Frontal cortex (tissue), 4 donors: ENCODE results near the gene YWHAQ. TPM values are rescaled to one million over a fixed set of nuclear protein-coding genes. Genes with fewer than 3 reads are reported as not detected.
"Not testable (repeated sequence)": the region's sequence is repeated elsewhere in the genome, so short reads cannot be mapped to it uniquely, and the experiment has no call there.

Source experiments
- DNase-seq, 2 donors: peaks; one replicate each; pipeline ENCODE4 v3.0.0; 2012; ENCODE audit warnings: low spot score in 2 of 2
- FAIRE-seq: peaks from 2 replicates; lab custom pipeline; 2012; peaks lifted over from hg19 to GRCh38; lab: Jason Lieb, UNC
- total RNA-seq: library from RNA; depleted of rRNA; stranded (reverse); fragments of >200 nt; gene quantifications from one replicate; pipeline ENCODE4 v1.2.3, GENCODE V29; 2014
- donor health status: control.
- donor health status: control.
- donor health status: control.

Gene YWHAQ
- total RNA-seq, 1 donor from 2014 or later, result 701 TPM

DNA sequence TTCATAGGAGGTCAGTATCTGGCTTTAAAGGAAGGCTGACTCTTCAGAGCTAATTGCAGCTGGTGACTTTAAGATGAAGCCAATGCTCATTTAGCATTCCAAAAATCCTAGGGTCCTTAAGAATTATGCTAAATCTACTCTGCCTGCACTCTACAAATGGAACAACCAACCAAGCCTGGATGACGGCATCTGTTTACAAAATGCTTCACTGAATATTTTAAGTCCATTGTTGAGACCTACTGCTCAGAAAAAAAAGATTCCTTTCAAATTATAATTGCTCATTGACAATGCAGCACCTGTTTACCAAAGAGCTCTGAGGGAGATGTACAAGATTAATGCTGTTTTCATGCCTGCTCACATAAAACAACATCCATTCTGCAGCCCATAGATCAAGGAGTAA lies 31.4 kb downstream of the YWHAQ start:
- DNase-seq (no peak), FAIRE-seq (no peak)

DNA sequence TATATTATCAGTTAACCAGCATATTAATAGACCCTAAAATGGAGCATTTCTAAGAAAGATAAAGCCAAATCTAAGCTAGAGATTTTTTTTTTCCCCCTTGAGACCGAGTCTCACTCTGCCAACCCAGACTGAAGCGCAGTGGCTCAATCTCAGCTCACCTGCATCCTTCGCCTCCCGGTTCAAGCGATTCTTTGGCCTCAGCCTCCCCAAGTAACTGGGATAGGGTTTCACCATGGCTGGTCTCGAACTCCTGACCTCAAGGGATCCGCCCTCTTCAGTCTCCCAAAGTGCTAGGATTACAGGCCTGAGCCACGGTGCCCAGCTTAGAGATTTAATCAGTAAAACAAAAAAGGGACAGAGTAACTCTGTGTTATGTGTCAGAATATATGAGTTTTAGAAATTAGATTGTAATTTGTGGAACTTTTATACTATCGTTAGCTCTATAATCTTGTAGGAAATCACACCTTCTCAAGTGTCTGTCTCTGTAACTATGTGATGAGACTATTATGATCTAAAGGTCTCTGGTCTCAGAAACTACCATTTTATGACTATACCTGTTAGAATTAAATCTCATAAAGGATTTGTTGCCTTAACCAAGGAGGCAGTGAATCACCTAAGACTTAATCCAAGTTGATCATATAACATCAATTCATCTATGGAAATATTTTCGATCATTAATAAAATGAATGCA lies 34.0 kb downstream of the YWHAQ start:
- FAIRE-seq (no peak), DNase-seq (no peak)

DNA sequence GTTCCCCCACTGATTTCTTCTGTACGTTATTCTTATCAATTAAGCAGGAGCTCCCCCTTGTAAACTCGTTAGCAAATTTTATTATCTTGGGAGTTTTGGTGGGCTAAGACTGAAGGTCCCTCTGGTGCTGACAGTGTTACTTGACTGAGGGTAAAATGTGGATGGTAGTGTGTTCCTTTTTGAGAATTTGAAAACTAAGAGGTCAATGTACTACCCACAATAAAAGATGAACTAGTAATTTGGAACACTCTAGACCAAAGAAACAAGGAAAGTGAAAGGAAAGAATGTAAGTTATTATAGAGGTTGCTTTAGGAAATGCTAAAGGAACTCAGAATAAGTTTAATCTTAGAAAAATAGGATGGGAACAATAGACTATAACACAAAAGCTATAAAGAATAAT lies 35.1 kb downstream of the YWHAQ start:
- no peak for FAIRE-seq
- DNase-seq, result no peak

DNA sequence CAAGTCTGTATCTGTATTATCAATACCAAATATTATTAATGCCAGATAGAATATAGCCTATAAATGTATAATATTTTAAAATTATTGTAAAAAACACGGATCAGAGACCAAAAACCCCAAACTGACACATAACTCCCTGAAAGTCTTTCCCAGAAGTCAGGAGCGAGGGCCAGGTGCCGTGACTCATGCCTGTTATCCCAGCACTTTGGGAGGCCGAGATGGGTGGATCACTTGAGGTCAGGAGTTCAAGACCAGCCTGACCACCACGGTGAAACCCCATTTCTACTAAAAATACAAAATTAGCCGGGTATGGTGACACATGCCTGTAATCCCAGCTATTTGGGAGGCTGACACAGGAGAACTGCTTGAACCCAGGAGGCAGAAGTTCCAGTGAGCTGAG lies 35.5 kb downstream of the YWHAQ start:
- not testable (repeated sequence) for FAIRE-seq, DNase-seq

DNA sequence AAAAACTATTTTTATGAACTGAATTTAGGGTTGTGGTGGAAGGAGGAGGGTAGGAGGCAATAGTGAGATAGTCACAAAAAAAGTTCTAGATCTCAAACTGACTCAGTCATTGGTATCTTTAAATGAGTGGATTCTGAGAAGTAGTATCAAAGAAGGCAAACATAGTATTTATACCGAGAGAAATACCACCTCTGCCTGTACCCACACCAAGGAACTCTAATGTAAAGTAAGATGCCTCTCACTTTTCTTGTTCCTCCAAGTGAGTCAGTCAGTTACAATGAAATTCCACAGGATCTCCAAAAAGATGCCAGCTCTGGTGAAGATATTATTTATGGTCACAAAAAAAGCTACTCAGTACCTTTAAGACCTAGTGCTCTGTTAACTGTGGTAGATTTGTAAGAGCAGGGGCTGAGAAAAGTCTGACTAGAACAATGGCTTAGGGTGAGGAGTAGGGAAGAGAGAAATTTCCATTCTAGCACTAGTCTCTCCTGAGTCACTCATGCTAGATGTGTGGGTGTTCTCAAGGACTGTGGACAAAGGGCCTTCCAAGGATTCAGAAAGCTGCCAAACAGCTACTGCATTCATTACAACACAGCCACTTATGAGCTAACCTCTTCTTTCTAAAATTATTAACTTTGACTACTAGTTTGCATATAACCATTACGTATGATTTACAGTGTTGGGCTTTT lies 36.3 kb downstream of the YWHAQ start:
- no peak for FAIRE-seq
- DNase-seq, result peak in 1 of 2 donors; percentile 51

DNA sequence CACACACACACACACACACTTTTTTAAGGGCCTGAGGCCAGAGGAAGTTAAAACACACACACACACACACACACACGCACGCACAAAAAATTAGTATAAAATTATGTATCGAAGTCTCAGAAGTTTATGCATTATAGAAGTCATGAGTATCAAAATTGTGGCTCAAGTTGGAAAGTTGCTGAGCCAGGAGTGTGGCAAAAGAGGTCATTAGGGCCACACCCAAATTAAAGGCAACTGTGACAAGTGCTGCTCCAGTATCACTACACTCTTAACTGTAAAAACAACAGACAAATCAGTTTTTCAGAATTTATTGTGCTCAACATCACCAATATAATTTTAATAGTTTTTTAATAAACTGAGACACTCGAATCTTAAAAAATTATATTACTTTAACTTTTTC lies 36.9 kb downstream of the YWHAQ start:
- FAIRE-seq, result no peak

DNA sequence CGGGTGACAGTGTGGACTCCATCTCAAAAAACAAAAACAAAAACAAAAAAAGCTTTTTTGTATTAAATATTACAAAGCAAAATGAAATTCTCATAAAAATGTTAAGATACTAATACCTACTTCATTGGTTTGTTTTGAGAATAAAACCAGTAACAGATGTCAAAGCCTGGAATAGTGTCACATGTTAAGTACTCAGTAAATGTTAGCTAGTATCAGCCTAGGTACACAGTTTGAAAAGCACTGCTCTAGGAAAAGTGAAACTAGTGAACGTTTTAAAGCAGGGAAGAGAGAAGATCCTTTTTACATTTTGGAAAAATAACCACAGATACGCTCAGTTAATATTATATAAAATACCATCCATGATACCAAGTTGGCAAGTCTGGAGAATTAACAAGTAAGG lies 38.1 kb downstream of the YWHAQ start:
- FAIRE-seq (no peak), DNase-seq (no peak)

More for the DNA sequence above, 36.9 kb downstream of the YWHAQ start:
- DNase-seq, result no peak

DNA sequence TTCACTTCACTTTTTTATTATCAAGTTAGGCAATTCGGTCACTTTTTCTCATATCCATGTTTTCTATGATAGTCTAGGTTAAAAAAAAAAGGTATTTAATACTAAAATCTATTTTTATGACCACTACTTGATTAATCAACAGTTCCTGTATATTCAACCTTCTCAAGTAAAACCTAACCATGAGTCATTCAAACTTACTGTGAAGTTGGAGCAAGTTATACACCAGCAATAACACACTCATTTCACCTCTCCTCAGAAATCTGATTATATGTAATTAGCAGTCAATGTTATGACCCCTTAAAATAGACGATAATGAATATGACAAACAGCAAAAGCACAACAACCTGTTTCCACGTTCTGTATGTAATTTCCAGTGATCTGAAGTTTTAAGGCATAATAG lies 40.2 kb downstream of the YWHAQ start:
- DNase-seq (no peak), FAIRE-seq (no peak)

DNA sequence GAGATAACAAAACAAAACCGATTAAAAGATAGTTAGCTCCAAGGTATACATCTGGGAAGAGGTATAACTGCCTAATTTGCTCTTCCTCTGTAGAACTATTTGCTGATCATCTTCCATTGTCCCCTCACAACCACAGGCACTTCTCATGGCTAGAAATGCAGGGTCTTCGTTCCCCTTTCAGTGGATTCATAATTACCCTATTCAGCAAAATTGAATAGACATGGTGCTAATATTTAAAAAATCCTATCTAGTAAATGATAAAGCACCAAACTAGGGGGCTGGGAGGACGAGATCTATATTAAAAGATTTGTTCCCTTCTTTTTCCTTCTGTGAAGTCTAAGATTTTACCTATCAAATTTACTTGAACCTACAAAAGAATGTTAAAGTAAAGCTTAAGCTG lies 44.3 kb downstream of the YWHAQ start:
- no peak for DNase-seq
- no peak for FAIRE-seq

DNA sequence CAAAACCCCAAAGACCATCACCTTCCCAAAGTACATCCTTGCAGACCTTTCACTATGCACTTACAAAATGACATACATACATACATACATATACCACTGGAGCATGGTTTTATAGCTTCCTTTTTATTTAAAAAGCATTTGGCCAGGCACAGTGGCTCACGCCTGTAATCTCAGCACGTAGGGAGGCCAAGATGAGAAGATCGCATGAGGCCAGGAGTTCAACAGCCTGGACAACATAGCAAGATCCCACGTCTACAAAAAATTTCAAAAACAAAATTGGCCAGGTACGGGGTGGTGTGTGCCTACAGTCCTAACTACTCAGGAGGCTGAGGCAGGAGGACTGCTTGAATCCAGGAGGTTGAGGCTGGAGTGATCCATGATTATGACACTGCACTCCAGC lies 45.3 kb downstream of the YWHAQ start:
- DNase-seq (no peak), FAIRE-seq (no peak)

DNA sequence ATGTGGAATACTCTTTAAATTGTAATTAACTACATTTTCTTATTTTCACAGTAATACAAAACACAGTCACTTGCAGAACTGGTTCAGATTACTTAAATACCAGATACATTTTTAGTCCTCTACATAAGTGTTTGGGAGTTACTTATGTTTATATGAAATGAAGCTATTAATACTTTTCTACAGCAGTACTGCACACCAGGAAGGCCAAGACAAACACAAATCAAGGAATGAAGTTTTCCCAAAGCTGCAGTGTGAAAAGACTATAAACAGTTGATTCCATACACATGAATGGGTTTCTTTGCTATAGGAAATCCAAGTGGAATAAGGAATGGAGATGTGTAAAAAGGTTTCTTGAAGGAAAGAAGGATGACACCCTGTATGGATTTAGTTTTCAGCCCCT lies 45.9 kb downstream of the YWHAQ start:
- DNase-seq, FAIRE-seq: not testable (repeated sequence)

DNA sequence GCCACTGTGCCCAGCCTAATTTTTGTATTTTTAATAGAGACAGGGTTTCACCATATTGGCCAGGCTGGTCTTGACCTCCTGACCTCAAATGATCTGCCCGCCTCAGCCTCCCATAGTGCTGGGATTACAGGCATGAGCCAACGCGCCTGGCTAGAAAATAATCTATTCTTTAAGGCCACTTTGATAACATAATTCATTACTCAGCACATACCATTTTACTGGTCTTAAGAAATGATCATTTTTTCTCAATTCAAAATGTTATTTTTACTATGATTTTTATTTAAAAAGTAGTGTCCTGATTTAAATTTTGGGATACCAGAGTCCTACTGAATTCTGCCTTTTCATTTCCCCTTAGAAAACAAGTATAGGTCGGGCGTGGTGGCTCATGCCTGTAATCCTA lies 48.2 kb downstream of the YWHAQ start:
- DNase-seq (no peak), FAIRE-seq (no peak)

DNA sequence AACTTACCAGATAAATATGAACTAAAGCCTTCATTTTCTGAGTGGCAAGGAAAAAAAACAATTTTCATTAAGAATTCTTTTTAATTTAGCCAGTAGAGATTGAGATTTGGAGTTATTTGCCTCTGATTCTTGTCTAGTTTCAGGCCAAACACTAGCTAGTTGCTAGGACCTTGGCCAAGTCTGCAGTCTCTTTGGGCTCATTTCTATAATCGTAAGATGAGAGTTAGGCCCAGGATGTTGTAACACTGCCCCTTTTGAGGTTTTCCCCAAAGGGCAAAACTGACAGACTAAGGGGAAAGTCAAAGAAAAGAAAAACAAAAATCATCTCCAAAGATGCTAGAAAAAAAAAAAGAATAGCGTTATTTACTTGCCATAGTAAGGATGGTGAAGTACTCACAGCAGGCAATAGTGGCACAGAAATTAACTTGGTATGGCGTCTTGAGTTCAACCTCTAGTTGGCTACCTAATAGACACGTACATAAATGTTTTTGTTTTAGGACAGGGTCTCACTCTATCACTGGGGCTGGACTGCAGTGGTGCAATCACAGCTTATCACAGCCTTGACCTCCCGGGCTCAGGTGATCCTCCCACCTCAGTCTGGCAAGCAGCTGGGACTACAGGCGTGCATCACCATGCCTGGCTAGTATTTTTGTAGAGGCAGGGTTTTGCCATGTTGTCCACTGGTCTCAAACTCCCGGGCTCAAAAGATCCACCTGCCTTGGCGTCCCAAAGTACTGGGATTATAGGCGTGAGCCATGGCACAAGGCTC lies 52.1 kb downstream of the YWHAQ start:
- DNase-seq (no peak), FAIRE-seq (no peak)

DNA sequence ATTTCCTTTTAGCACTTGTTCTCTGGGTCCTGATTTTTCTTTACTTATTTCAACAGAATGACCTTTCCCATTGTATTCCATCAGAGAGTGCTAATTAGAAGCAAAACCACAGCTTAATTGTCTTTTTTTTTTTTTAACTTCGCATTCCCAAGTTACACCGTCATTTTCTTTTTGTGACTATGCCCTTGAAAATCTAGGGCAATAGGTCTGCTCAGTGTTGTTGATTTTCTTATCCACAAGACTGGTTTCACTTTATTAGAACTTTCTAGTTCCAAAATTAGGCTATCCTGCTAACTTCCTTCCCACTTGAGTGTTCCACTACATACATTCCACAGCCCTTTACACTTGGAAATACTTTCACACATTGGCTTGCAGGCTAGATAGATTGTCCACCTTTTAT lies 56.5 kb downstream of the YWHAQ start:
- DNase-seq, result no peak
- no peak for FAIRE-seq

DNA sequence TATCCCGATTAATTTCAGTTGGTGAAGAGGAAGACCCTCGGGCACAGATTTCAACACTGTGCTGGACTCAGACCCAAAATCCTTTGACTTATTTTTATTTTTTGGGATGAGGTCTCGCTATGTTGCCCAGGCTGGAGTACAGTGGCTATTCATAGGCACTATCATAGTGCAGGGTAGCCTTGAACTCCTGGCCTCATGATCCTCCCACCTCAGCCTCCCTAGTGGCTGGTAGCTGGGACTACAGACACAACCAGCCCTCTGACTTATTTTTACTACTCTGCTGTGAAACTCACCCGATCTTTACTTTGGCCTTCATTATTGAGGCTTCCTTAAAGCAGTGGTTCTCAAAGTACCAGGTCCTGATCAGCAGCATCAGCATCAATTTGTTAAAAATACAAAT lies 57.0 kb downstream of the YWHAQ start:
- FAIRE-seq (no peak), DNase-seq (no peak)

DNA sequence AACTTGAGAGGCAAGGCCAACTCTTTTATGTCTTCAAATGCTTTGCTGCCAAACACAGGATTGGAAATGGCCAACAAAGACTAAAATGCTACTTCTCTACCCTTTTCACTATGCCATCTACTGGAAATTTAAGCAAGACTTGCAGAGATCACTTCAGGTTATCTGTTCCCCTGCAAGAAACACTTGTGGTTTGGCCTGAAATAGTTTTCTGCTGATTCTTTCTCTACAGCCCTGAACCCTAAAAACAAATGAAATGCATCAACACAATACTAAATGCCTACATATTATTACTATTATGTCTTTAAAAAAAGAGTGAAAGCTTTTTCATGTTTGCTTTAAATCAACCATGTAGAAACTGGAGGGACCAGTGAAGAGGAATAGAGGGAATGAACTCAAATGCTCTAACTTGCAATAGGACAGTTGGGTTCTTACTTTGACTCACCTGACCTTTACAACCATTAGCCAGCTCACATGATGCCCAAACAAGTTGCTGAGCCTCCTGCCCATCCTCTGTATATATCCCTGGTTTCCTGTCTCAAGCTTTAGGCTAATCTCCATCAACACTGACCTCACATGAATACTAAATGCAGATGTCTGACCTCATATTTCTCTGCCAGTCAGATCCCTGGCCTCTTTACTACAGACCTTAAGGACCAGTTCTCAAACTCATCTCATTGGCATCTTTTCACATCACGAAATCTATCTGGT lies 57.6 kb downstream of the YWHAQ start:
- DNase-seq (no peak), FAIRE-seq (no peak)

DNA sequence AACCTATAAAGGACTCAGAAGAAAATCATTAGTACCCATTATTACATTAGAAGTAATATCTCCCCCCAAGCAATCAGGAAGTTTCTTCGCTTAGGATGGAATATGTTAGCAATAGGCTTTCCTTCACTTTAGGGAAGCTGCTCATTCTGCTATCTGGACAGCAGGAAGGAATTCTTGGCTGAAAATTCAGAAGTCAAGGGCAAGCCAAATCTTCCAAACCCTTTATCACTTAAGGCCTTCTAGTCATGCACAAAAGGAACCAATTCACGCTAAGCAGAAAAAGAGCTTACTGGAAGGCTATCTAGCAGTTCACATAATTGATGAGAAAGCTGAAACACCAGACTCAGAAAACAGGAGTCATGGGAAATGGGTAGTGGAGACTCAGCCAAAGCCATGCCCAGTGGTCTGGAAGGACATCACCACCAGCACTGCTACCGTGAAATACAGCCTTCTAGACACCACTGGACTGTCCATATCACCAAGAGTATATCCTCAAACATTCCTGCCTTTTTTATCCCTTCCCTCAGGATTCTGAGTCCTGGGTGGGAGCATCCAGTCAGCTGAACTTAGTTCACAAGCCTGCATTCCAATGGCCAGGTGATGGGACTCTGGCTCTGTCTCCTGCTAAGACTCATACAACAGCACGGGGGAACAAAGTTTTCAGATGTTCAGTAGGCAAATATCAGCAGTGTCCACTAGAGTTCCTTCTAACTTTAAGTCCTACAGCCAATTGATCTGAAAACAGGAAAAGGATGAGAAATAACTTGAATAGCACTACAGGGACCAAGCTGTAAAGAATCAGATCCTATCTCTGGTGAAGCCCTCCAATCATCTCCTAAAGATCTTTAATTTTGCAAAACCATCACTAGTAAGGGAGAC lies 60.4 kb downstream of the YWHAQ start:
- FAIRE-seq, result no peak
- no peak for DNase-seq

DNA sequence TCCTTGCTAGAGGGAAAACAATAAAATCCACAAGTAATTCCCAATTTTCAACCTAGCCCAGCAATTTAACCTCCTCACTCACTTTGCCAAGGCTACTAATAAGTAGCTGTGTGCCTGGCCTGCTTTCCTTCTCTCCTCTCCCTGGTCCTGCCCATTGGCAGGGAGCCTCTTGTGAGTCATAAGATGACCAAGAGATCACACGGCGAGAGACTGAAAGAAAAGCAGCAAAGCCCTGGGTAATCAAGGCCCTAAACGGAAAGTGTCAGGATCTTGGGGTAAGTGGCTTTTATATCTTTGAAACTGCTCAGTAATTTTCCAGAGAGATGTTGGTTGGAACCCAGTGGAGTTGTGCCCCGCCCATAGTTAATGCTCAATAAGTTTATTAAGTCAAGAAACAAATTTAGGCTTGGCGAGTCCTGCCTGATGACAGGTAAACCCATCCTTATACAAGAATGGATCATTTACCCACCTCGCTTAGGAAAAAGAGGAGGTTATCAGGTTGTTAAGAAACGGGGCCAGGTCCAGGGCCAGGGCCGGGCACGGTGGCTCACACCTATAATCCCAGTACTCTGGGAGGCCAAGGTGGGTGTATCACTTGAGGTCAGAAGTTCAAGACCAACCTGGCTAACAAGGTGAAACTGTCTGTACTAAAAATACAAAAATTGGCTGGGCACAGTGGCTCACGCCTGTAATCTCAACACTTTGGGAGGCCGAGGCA lies 65.2 kb downstream of the YWHAQ start:
- FAIRE-seq (no peak), DNase-seq (no peak)

DNA sequence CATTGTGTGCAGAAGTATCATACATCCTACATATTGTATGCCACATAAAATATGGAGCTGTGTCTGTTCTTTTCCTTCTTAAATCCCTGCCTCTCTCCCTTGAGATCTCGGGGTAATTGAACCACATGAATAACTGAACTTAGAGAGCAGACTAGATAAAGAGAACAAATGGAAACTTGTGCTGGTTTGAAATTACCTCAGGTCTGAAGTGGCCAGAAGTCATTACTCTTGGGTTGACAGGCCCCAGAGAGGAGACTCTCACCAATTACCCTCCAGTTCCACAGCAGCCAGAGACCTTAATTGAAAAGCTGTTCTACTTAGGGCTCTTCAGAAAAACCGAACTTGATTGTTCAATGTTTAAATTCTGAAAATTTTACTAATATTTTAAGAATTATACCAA lies 70.2 kb downstream of the YWHAQ start:
- DNase-seq (no peak), FAIRE-seq (no peak)
